Subcutaneous abdominal adipose tissue (tissue), 5 donors: ENCODE results near the gene TMEM269.

Source experiments
- H3K27ac ChIP-seq: one replicate; pipeline ENCODE4 v1.7.0; 2013; ENCODE audit warnings: low read depth, mild to moderate bottlenecking, inconsistent platforms, low read length, moderate library complexity
- H3K27me3 ChIP-seq, 5 donors: one replicate each; pipeline ENCODE4 v1.7.0; 2013; ENCODE audit warnings: low read length in 5 of 5, inconsistent platforms in 1 of 5; ENCODE audit not compliant: control insufficient read depth in 5 of 5, insufficient read depth in 4 of 5
- H3K36me3 ChIP-seq, 5 donors: one replicate each; pipeline ENCODE4 v1.7.0; 2013; ENCODE audit warnings: low read length in 5 of 5; ENCODE audit not compliant: control insufficient read depth in 5 of 5, insufficient read depth in 5 of 5
- H3K4me1 ChIP-seq, 5 donors: one replicate each; pipeline ENCODE4 v1.7.0; 2013; ENCODE audit warnings: low read length in 5 of 5, mild to moderate bottlenecking in 3 of 5, moderate library complexity in 1 of 5; ENCODE audit not compliant: control insufficient read depth in 5 of 5, insufficient read depth in 5 of 5
- H3K4me3 ChIP-seq, 5 donors: one replicate each; pipeline ENCODE4 v1.7.0; 2013; ENCODE audit warnings: low read length in 5 of 5, low read depth in 1 of 5
- H3K9ac ChIP-seq, 5 donors: one replicate each; pipeline ENCODE4 v1.7.0; 2013; ENCODE audit warnings: low read length in 5 of 5, mild to moderate bottlenecking in 4 of 5, moderate library complexity in 3 of 5
- H3K9me3 ChIP-seq, 5 donors: one replicate each; pipeline ENCODE4 v1.7.0; 2013; ENCODE audit warnings: low read length in 5 of 5; ENCODE audit not compliant: control insufficient read depth in 5 of 5
- donor health status: healthy.
- donor health status: healthy.
- donor health status: healthy.
- donor health status: healthy.
- donor health status: healthy.

TMEM269 gene

DNA sequence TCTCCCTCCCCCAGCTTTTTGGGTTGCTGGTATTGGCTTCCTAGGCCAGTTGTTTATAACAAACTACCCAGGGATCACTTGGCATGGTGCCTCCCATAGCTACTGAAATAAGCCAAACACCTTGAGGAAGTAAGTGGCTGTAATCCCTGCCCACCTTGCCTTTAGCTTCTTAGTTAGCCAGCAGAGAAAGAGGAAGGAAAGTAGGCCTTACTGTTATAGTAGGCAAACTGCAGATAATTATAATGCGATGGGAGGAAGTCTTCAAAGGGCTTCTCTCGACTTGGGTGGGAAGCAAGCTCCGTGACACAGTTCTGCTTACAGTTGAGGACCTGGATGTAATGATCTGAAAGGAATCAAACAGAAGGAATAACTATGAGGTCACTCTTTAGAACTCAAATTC, 26.1 kb upstream of the TMEM269 start:
- Histone ChIP-seq H3K36me3 (peaks cover 12 to 66% (median 51%) of the 10 kb centered on the region in 5 donors), H3K27ac (no peak overlapping the region), H3K9me3 (no peaks in the 10 kb centered on the region), H3K4me1 (peaks cover 0 to 9% (median 2%) of the 10 kb centered on the region in 5 donors), H3K9ac (no peak overlapping the region), H3K27me3 (no peaks in the 10 kb centered on the region), H3K4me3 (no peak overlapping the region)

DNA sequence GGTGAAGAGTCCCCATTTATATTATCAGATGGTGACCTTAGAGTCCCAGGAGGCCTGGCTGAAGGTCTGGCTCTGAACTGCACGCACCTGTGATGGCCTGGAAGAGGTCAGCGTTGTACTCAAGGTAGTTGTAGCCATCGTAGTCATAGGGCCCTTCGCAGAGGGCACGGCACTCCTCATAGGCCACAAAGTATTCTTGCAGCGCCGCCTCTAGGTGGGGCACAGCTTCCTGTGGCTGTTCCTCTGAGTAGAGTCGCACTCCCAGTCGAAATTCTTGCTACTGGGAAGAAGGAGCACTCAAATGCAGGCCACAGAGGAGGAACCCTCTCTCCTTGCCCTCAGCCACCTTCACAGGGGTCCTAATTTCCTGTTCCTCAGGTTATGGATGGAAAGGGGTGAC, 25.7 kb upstream of the TMEM269 start:
- no peak overlapping the region for H3K4me3 ChIP-seq
- no peaks in the 10 kb centered on the region for H3K9me3 ChIP-seq
- H3K9ac ChIP-seq = no peak overlapping the region
- H3K36me3 ChIP-seq = peaks cover 12 to 61% (median 48%) of the 10 kb centered on the region in 5 donors
- no peaks in the 10 kb centered on the region for H3K27me3 ChIP-seq
- H3K4me1 ChIP-seq = peaks cover 0 to 9% (median 2%) of the 10 kb centered on the region in 5 donors
- no peak overlapping the region for H3K27ac ChIP-seq

DNA sequence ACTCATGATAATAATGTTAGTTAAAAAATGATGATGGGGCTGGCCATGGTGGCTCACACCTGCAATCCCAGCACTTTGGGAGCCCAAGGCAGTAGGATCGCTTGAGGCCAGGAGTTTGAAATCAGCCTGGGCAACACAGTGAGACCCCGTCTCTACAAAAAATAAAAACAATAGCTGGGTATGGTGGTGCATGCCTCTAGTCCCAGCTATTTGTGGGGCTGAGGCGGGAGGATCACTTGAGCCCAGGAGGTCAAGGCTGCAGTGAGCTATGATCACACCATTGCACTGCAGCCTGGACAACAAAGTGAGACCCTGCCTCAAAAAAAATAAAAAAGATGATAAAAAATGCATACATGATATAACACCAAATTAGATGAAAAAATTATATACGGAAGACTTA, 23.2 kb upstream of the TMEM269 start:
- no peak overlapping the region for H3K4me3 ChIP-seq
- no peak overlapping the region for H3K9ac ChIP-seq
- peaks cover 2 to 29% (median 23%) of the 10 kb centered on the region in 5 donors for H3K4me1 ChIP-seq
- H3K36me3 ChIP-seq = peaks cover 12 to 37% (median 24%) of the 10 kb centered on the region in 5 donors
- H3K27ac ChIP-seq = no peak overlapping the region
- no peaks in the 10 kb centered on the region for H3K9me3 ChIP-seq
- no peaks in the 10 kb centered on the region for H3K27me3 ChIP-seq

DNA sequence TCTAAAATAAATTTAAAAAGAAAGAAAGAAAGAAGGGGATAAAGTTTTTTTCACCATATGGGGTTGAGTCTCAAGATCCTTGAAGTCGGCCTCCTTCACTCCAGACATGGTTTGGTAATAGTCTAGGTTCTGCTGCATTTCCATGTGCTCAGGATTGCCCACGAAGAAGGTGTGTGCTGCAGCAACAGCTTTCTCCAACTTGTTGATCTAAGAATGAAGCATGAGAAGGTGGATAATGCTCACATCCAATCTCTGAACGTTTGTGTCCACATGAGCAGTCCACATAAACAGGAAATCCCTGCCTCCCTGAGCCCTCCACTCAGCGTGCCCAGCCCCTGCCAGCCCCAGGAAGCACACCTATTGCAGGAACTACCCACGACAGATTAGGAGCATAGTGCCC, 22.5 kb upstream of the TMEM269 start:
- no peak overlapping the region for H3K4me3 ChIP-seq
- H3K4me1 ChIP-seq = peaks cover 2 to 27% (median 23%) of the 10 kb centered on the region in 5 donors
- H3K36me3 ChIP-seq = peaks cover 12 to 31% (median 21%) of the 10 kb centered on the region in 5 donors
- no peaks in the 10 kb centered on the region for H3K9me3 ChIP-seq
- H3K27me3 ChIP-seq = no peaks in the 10 kb centered on the region
- H3K9ac ChIP-seq = no peak overlapping the region
- no peak overlapping the region for H3K27ac ChIP-seq

DNA sequence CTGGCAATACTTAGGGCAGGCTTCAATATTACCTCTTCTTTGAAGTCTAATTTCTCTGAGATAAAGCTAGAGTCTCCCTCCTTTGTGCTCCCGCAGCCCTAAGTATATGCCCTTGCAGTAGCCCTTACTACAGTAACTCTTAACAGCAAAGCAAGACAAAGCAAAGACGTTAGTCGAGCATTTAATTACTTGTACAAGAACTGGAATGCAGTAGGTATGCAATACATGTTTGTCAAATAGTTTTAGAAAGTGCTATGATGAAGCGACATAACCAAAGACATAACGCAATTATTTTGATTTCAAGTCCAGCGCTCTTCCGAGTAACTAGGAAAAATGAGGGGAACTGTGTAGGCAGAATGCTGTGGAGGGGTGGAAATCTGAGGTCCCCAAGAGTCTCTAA, 19.5 kb upstream of the TMEM269 start:
- Histone ChIP-seq H3K27me3 (no peaks in the 10 kb centered on the region), H3K9ac (peak overlapping the region in 4 of 5 donors; percentile 77 to 95 (median 89)), H3K36me3 (peaks cover 0 to 11% (median 0%) of the 10 kb centered on the region in 5 donors), H3K4me1 (peaks cover 6 to 38% (median 36%) of the 10 kb centered on the region in 5 donors), H3K27ac (peak overlapping the region; percentile 67), H3K9me3 (no peaks in the 10 kb centered on the region), H3K4me3 (peak overlapping the region; percentile 86 to 100 (median 96))

DNA sequence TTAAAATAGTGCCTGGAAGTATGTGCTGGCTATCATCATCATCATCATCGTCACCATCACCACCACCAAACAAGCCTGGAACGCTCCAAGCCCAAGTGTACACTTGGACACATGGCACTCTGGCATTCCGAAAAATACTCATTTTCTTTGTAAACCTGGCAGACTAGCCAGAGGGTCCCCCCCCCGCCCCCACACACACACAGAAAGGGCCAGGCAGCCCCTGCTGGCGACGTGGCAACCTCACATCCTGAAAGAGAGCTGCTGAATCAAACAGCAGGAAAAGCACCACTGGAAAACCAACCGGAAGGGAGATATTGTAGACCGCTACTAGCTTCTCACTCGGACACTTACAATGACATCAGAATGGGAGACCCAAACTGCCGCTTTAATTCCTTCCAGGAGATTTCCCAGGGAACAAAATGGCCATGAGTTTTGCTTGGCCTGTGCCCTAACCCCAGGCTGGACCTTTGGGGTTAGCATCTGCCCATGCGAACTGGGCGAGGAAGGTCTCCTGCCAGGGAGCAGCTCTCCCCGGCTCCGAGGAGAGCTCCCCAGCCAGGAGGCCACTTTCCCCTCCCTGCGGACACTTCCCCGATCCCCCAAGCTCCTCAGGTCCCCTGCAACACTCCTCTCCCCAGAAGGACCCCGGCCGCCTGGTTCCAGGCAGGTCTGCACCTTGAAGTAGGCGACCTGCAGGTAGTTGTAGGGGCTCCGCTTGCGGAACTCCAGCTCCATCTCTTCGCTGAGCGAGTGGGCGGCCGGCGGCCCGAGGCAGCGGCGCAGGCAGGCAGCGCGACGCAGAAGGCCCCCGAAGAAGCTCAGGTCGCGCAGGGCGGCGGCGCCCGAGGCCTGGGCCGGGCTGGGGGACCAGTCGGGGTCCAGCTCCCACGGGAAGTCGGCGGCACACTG, 18.7 kb upstream of the TMEM269 start:
- H3K27me3 ChIP-seq = no peaks in the 10 kb centered on the region
- peak overlapping the region; percentile 67 for H3K27ac ChIP-seq
- H3K9me3 ChIP-seq = no peaks in the 10 kb centered on the region
- H3K9ac ChIP-seq = peak overlapping the region; percentile 77 to 95 (median 86)
- H3K4me3 ChIP-seq = peak overlapping the region; percentile 86 to 100 (median 96)
- peaks cover 0 to 8% (median 0%) of the 10 kb centered on the region in 5 donors for H3K36me3 ChIP-seq
- H3K4me1 ChIP-seq = peaks cover 6 to 38% (median 36%) of the 10 kb centered on the region in 5 donors

DNA sequence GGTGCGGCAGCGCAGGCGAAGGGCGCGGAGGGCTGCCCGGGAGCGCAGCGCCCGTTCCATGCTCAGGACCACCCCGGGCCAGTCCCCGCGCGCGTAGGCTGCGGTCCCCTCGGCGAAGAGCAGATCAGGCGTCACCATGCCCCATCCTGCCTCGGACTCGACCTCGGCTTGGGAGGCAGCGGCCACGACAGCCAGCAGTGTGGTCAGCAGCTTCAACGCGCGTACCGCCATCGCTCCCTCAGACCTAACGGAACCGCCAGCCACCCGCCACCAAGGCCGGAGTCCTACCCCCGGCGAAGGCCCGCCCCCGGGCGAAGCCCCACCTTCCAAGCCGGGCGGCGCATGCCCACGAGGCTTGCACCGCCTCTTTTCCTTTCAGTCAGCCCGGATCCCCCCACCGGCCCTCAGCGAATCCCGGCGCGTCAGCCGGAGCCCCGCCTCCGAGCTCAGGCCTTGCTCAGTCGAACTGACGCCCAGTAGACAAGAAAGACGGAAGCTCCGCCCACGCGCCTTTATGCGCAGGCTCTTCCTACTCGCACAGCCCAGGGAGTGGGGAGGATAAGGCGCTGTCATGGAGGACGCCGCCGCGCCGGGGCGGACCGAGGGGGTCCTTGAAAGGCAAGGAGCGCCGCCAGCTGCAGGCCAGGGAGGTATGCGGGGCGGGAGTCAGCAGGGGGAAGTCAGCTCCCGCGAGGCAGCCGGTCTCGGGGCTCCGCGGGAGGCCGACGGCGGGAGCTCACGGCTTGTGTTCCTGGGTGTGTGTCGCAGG, 17.9 kb upstream of the TMEM269 start, which contains the start of the genes C1orf50 and P3H1:
Gene C1orf50, plus strand, starts transcription at position 509 of the 769 bp plus-strand sequence. Its CDS starts 63 bp downstream, at position 572.
Gene P3H1, minus strand, starts transcription at position 288 of the 769 bp plus-strand sequence. Its CDS starts 57 bp downstream, at position 231.
- Histone ChIP-seq H3K27me3 (no peaks in the 10 kb centered on the region), H3K27ac (peak within 1 kb of the TSS; percentile 90), H3K9ac (peak within 1 kb of the TSS; percentile 77 to 99 (median 96)), H3K36me3 (peaks cover 0 to 5% (median 0%) of the 10 kb centered on the region in 5 donors), H3K4me3 (peak within 1 kb of the TSS; percentile 95 to 100 (median 99)), H3K9me3 (no peaks in the 10 kb centered on the region), H3K4me1 (peaks cover 6 to 38% (median 36%) of the 10 kb centered on the region in 5 donors)

DNA sequence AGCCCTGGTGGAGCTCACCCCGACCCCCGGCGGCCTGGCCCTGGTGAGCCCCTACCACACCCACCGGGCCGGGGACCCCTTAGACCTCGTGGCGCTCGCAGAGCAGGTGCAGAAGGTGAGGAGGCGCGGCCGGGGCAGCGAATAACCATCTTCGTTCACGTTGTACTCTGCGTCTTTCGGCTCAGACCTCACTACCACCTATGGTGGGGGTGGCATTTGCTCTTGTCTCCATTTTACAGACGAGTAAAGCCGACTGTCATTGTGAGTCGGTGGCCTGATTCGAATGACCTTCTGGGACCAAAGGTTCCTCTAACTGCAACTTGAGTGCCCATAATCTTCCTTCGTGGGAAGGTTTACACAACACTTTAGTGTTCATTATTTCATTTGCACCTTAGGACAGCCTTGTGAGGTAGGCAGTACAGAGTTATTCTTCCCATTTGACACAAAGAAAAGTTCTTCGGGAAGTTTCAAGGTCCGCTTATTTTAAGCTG, 17.2 kb upstream of the TMEM269 start:
- peaks cover 0 to under 1% (median 0%) of the 10 kb centered on the region in 5 donors for H3K36me3 ChIP-seq
- H3K27ac ChIP-seq = peak overlapping the region; percentile 90
- no peaks in the 10 kb centered on the region for H3K9me3 ChIP-seq
- H3K9ac ChIP-seq = peak overlapping the region; percentile 63 to 99 (median 96)
- H3K4me3 ChIP-seq = peak overlapping the region; percentile 95 to 100 (median 99)
- no peaks in the 10 kb centered on the region for H3K27me3 ChIP-seq
- peaks cover 4 to 37% (median 34%) of the 10 kb centered on the region in 5 donors for H3K4me1 ChIP-seq

DNA sequence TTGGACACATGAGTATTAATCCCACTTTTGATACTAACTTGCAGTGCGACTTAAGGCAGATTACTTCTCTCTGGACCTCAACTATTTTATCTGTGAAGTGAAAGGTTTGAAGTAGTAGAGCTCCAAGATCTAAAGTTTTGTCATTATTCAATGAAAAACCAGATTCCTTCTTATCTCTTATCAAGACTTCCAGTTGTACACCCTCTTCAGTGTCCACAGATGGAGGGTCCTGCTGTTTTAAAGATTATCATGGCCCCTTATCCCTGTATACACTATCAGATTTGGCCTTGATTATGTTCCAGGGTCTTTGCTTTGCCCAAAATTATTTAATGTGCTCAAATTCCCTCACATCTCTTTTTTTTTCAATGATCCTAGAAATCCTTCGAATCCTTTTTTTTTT, 16.6 kb upstream of the TMEM269 start:
- H3K27ac ChIP-seq = no peak overlapping the region
- H3K9me3 ChIP-seq = no peaks in the 10 kb centered on the region
- H3K36me3 ChIP-seq = peaks cover 0 to under 1% (median 0%) of the 10 kb centered on the region in 5 donors
- H3K4me3 ChIP-seq = peak overlapping the region; percentile 95 to 100 (median 99)
- H3K4me1 ChIP-seq = peaks cover 4 to 37% (median 33%) of the 10 kb centered on the region in 5 donors
- H3K9ac ChIP-seq = peak overlapping the region in 4 of 5 donors; percentile 96 to 99 (median 97)
- no peaks in the 10 kb centered on the region for H3K27me3 ChIP-seq
